Mesothelial cell of epicardium (in vitro differentiated cells): Measurements from ENCODE around the gene ST6GALNAC2. TPM values are rescaled to one million over a fixed set of nuclear protein-coding genes. Genes with fewer than 3 reads are reported as not detected.

Source experiments
- DNase-seq, 2 experiments: peaks; one replicate each; pipeline ENCODE4 v3.0.0; 2021; ENCODE audit warnings: low spot score in 2 of 2; ENCODE audit not compliant: unreplicated experiment in 2 of 2
- H3K27ac Mint-ChIP-seq: 2 replicates; pipeline ENCODE4 v1.8.0; 2021; ENCODE audit warnings: mixed read lengths
- H3K27me3 Mint-ChIP-seq: 2 replicates; pipeline ENCODE4 v1.8.0; 2021; ENCODE audit warnings: low read depth, mixed read lengths
- H3K36me3 Mint-ChIP-seq: 2 replicates; pipeline ENCODE4 v1.8.0; 2021; ENCODE audit warnings: mixed read lengths
- H3K4me1 Mint-ChIP-seq: 2 replicates; pipeline ENCODE4 v1.8.0; 2021; ENCODE audit warnings: mixed read lengths
- H3K4me3 Mint-ChIP-seq: 2 replicates; pipeline ENCODE4 v1.8.0; 2021; ENCODE audit warnings: mild to moderate bottlenecking, moderate library complexity, mixed read lengths
- H3K9me3 Mint-ChIP-seq: 2 replicates; pipeline ENCODE4 v1.8.0; 2021; ENCODE audit warnings: mixed read lengths
- CTCF ChIP-seq: fragments of 200-600 bp; sonication (generic); IDR thresholded peaks from one replicate; pipeline ENCODE4 v1.5.0; 2021; ENCODE audit warnings: antibody characterized with exemption; ENCODE audit not compliant: unreplicated experiment
- total RNA-seq: library from RNA; stranded (reverse); gene quantifications from 3 replicates; pipeline ENCODE4 v1.2.1, GENCODE V29; 2021

Gene ST6GALNAC2
- total RNA-seq, 1 donor from 2014 or later: 1.3 TPM

- no peak for DNase-seq
- no peak overlapping the region for H3K4me3 Mint-ChIP-seq
- peaks cover 24% of the 10 kb centered on the region for H3K4me1 Mint-ChIP-seq
- no peaks in the 10 kb centered on the region for H3K9me3 Mint-ChIP-seq
- peaks cover 9% of the 10 kb centered on the region for H3K27me3 Mint-ChIP-seq
- TF ChIP-seq CTCF: no peak
- no peak overlapping the region for H3K27ac Mint-ChIP-seq
- H3K36me3 Mint-ChIP-seq: no peaks in the 10 kb centered on the region
Measured at GRCh38 chr17:76521262-76521661, 64.4 kb downstream of the ST6GALNAC2 start.

- Mint-ChIP-seq H3K27me3 (peaks cover 6% of the 10 kb centered on the region), H3K27ac (peak overlapping the region; percentile 75), H3K4me1 (peaks cover 16% of the 10 kb centered on the region), H3K36me3 (no peaks in the 10 kb centered on the region), H3K4me3 (no peak overlapping the region), H3K9me3 (no peaks in the 10 kb centered on the region)
- no peak for DNase-seq
- no peak for TF ChIP-seq CTCF
Measured at GRCh38 chr17:76519048-76519966, 66.4 kb downstream of the ST6GALNAC2 start.

- Mint-ChIP-seq H3K4me3 (no peak overlapping the region), H3K4me1 (peaks cover 10% of the 10 kb centered on the region), H3K27ac (no peak overlapping the region), H3K36me3 (no peaks in the 10 kb centered on the region), H3K27me3 (no peaks in the 10 kb centered on the region), H3K9me3 (no peaks in the 10 kb centered on the region)
- no peak for DNase-seq
- TF ChIP-seq CTCF: no peak
Measured at GRCh38 chr17:76517638-76518038, 68.0 kb downstream of the ST6GALNAC2 start.

Other genes with a start within 250 kb of the ST6GALNAC2 start
- gene PRPSAP1, start 231.9 kb downstream of the ST6GALNAC2 start, total RNA-seq: 51.3 to 57.7 TPM (median 57.6 TPM) in 3 replicates
- gene SPHK1, start 201.3 kb downstream of the ST6GALNAC2 start, total RNA-seq: 1.7 to 2.0 TPM (median 1.9 TPM) in 3 replicates
- gene UBE2O, start 132.7 kb downstream of the ST6GALNAC2 start, total RNA-seq: 42.7 to 46.3 TPM (median 44.3 TPM) in 3 replicates
- 0.22 to 0.40 TPM in 2 of 3 replicates, not detected in the other for gene AANAT, start 118.3 kb downstream of the ST6GALNAC2 start, total RNA-seq
- 19.1 to 21.6 TPM (median 21.5 TPM) in 3 replicates for gene RHBDF2, start 84.4 kb downstream of the ST6GALNAC2 start, total RNA-seq
- 8.6 to 10.4 TPM (median 10.1 TPM) in 3 replicates for gene CYGB, start 48.2 kb downstream of the ST6GALNAC2 start, total RNA-seq
- 8.7 to 9.9 TPM (median 9.9 TPM) in 3 replicates for gene PRCD, start 45.8 kb downstream of the ST6GALNAC2 start, total RNA-seq
- gene ST6GALNAC1, start 57.9 kb upstream of the ST6GALNAC2 start, total RNA-seq: 1.3 to 1.5 TPM (median 1.4 TPM) in 3 replicates
- 53.6 to 57.9 TPM (median 56.5 TPM) in 3 replicates for gene MXRA7, start 125.1 kb upstream of the ST6GALNAC2 start, total RNA-seq
- 15.2 to 17.4 TPM (median 15.7 TPM) in 3 replicates for gene JMJD6, start 140.7 kb upstream of the ST6GALNAC2 start, total RNA-seq
- gene METTL23, start 141.0 kb upstream of the ST6GALNAC2 start, total RNA-seq: 22.0 to 25.6 TPM (median 22.1 TPM) in 3 replicates
- gene SRSF2, start 151.5 kb upstream of the ST6GALNAC2 start, total RNA-seq: 229 to 239 TPM (median 231 TPM) in 3 replicates
- 34.4 to 39.7 TPM (median 34.7 TPM) in 3 replicates for gene MFSD11, start 152.3 kb upstream of the ST6GALNAC2 start, total RNA-seq